Heart right ventricle (tissue), 16 donors: Measurements from ENCODE around the gene LMX1B. TPM values are rescaled to one million over a fixed set of nuclear protein-coding genes. Genes with fewer than 3 reads are reported as not detected.
A peak's percentile ranks its signal among the peaks of the same experiment; 100 is the strongest.

Experiments
- ATAC-seq, 8 donors: fragments of 200-7000 bp; cut with Tn5 transposase; one replicate each; pipeline ENCODE4 v1.9.1; 2020; ENCODE audit warnings: mild to moderate bottlenecking in 8 of 8, moderate library complexity in 8 of 8, moderate number of reproducible peaks in 1 of 8
- DNase-seq, 2 donors: peaks; one replicate each; pipeline ENCODE4 v3.0.0-alpha.2; 2020
- H3K27ac ChIP-seq, 10 donors: fragments of 200-600 bp; sonication (generic) in 2 of 10; one replicate each; pipeline versions ENCODE4 v1.5.0 to v1.8.0; 2020 to 2022; ENCODE audit warnings: mild to moderate bottlenecking in 3 of 10
- H3K27me3 ChIP-seq, 7 donors: fragments of 200-600 bp; one replicate each; pipeline ENCODE4 v1.8.0; 2021 to 2022; ENCODE audit warnings: mild to moderate bottlenecking in 2 of 7
- H3K36me3 ChIP-seq, 9 donors: fragments of 200-600 bp; sonication (generic) in 1 of 9; one replicate each; pipeline versions ENCODE4 v1.5.0 to v1.8.0; 2020 to 2022; ENCODE audit warnings: mild to moderate bottlenecking in 2 of 9
- H3K4me1 ChIP-seq, 9 donors: fragments of 200-600 bp; sonication (generic) in 1 of 9; one replicate each; pipeline versions ENCODE4 v1.5.0 to v1.8.0; 2020 to 2022; ENCODE audit warnings: mild to moderate bottlenecking in 4 of 9
- H3K4me3 ChIP-seq, 10 donors: fragments of 200-600 bp; sonication (generic) in 2 of 10; one replicate each; pipeline versions ENCODE4 v1.5.0 to v1.8.0; 2020 to 2022; ENCODE audit warnings: mild to moderate bottlenecking in 7 of 10, moderate library complexity in 2 of 10
- H3K9me3 ChIP-seq, 11 donors: fragments of 200-600 bp in 10 of 11; sonication (generic) in 2 of 11; one replicate each; pipeline versions ENCODE4 v1.5.0 to v1.8.0; 2013 to 2022; ENCODE audit warnings: mild to moderate bottlenecking in 2 of 11, control low read depth in 1 of 11, moderate library complexity in 1 of 11
- CTCF ChIP-seq, 9 donors: fragments of 200-600 bp; sonication (generic) in 2 of 9; IDR thresholded peaks; one replicate each; pipeline versions ENCODE4 v1.5.0 to v1.8.0; 2021 to 2022; ENCODE audit warnings: antibody characterized with exemption in 9 of 9, mild to moderate bottlenecking in 5 of 9, moderate library complexity in 1 of 9
- WGBS, 2 donors: extraction: QIAGEN DNeasy Blood & Tissue Kit; methylation state at CpG; one replicate each; pipeline ENCODE4 v1.1.7; 2013; ENCODE audit warnings: inconsistent platforms in 1 of 2; 5-methylcytosine and 5-hydroxymethylcytosine counted together
- intact Hi-C, 10 donors: fragments of 100-400 bp; cut with DNase I; formaldehyde crosslinking; loops; one replicate each; pipeline versions ENCODE4 v1.11.1 to v1.14.2; 2022
- polyA plus RNA-seq, 2 donors: library from polyadenylated mRNA; stranded (reverse); fragments of 200-250 nt; gene quantifications; one replicate each; pipeline ENCODE4 v1.2.3, GENCODE V29; 2013
- total RNA-seq, 10 donors: library from RNA; stranded (reverse); fragmentation: NEBNext Ultra II Directional in 3 of 10; extraction: Animal tissue kit (Norgen Biotek cat#: 25700) in 3 of 10; gene quantifications; one replicate each; pipeline versions ENCODE4 v1.2.1 to v1.2.4, GENCODE V29; 2021 to 2023
- donor health status: Arrhythmogenic right ventricular cardiomyopathy.
- donor health status: ischemic (EF 13 %, LVEDD 7.1; RV severe dilation, severe dysfunction).
- donor health status: healthy with polysubstance abuse.
- donor health status: DM: no; HTN: yes; CAD: no.
- donor health status: DM: no; HTN: no; CAD: no.
- donor health status: ischemic (EF 25% LVEDD 6.9; RV normal size, moderate dysfunction).
- donor health status: ischemic (EF 25% LVEDD 5.7; RV mildly dilated, moderate dysfunction).
- donor health status: healthy.
- donor health status: DM: yes; HTN: yes; CAD: no.
- donor health status: Ischemic cardiomyopathy.
- donor health status: ischemic (EF 35%, LVEDD 5.7; RV mildly dilated, moderate dysfunction).
- donor health status: nonischemic (EF 11% LVEDD 7.7; RV severe dilation, severe dysfunction).
- donor health status: DM: yes; HTN: yes; CAD: no.
- donor health status: PGD.
- donor health status: ischemic (EF 29% LVEDD 5.4; RV normal size, mild dysfunction).
- donor health status: nonischemic (EF 23%, LVEDD 6.1; RV moderate dilation, normal function).

The LMX1B gene
- total and polyA plus RNA-seq, 12 donors, result 0.25 to 0.97 (median 0.37) TPM

GRCh38 chr9:126703002-126703865, 89.5 kb downstream of the LMX1B start:
- H3K36me3 ChIP-seq, result no peaks in the 10 kb centered on the region
- no peak for ATAC-seq
- no peaks in the 10 kb centered on the region for H3K9me3 ChIP-seq
- no peak for DNase-seq
- H3K27me3 ChIP-seq, result peaks cover 11 to 70% (median 57%) of the 10 kb centered on the region in 7 donors
- H3K4me1 ChIP-seq, result peaks cover 6 to 16% (median 14%) of the 10 kb centered on the region in 9 donors
- no peak overlapping the region for H3K4me3 ChIP-seq
- WGBS, 2 donors, result 65% methylated on average over 14 of the region's 14 CpGs
- no peak overlapping the region for H3K27ac ChIP-seq
- TF ChIP-seq CTCF (IDR thresholded peaks at IDR 0.05), result no peak
- intact Hi-C loops, result loop anchor here in 3 of 10 donors (2.0 to 10.0 kb wide), 3 partner anchors 78 to 198 kb away; no protein-coding TSS in a partner anchor

GRCh38 chr9:126703866-126704156, 90.1 kb downstream of the LMX1B start:
- peaks cover 11 to 70% (median 58%) of the 10 kb centered on the region in 7 donors for H3K27me3 ChIP-seq
- intact Hi-C loops, result loop anchor here in 4 of 10 donors (2.0 to 10.0 kb wide), 3 partner anchors 77 to 199 kb away; no protein-coding TSS in a partner anchor
- 86 to 87% methylated on average over 3 of the region's 3 CpGs for WGBS, 2 donors
- no peak for DNase-seq
- no peak for ATAC-seq
- no peak for TF ChIP-seq CTCF (IDR thresholded peaks at IDR 0.05)
- H3K9me3 ChIP-seq, result no peaks in the 10 kb centered on the region
- peaks cover 6 to 16% (median 14%) of the 10 kb centered on the region in 9 donors for H3K4me1 ChIP-seq
- H3K36me3 ChIP-seq, result no peaks in the 10 kb centered on the region
- H3K27ac ChIP-seq, result no peak overlapping the region
- no peak overlapping the region for H3K4me3 ChIP-seq

GRCh38 chr9:126704157-126704891, 90.6 kb downstream of the LMX1B start:
- Histone ChIP-seq H3K4me3 (no peak overlapping the region), H3K36me3 (no peaks in the 10 kb centered on the region), H3K27ac (no peak overlapping the region), H3K27me3 (peaks cover 11 to 70% (median 58%) of the 10 kb centered on the region in 7 donors), H3K9me3 (no peaks in the 10 kb centered on the region), H3K4me1 (peaks cover 6 to 16% (median 14%) of the 10 kb centered on the region in 9 donors)
- ATAC-seq (peak in 4 of 8 donors; percentile 25 to 45 (median 32)), DNase-seq (no peak)
- intact Hi-C loops, result loop anchor here in 3 of 10 donors (2.0 to 10.0 kb wide), 3 partner anchors 76 to 200 kb away; no protein-coding TSS in a partner anchor
- WGBS, 2 donors, result 42 to 45% methylated on average over 14 of the region's 14 CpGs
- no peak for TF ChIP-seq CTCF (IDR thresholded peaks at IDR 0.05)
